Measurements from ENCODE around the gene GPX1. TPM values are rescaled to one million over a fixed set of nuclear protein-coding genes. Genes with fewer than 3 reads are reported as not detected.
"Not testable (repeated sequence)": the region's sequence is repeated elsewhere in the genome, so short reads cannot be mapped to it uniquely, and the experiment has no call there.

GPX1 gene
- polyA plus RNA-seq, 2 donors, result 245 to 383 TPM

DNA sequence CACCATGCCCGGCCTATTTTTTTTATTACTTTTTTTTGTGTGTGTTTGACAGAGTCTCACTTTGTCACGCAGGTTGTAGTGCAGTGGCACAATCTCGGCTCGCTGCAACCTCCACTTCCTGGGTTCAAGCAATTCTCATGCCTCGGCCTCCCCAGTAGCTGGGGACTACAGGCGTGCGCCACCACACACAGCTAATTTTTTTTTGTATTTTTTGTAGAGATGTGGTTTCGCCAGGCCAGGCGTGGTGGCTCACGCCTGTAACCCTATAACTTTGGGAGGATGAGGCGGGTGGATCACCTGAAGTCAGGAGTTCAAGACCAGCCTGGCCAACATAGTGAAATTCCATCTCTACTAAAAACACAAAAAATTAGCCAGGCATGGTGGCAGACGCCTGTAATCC is 9.8 kb downstream of the GPX1 start:
- not testable (repeated sequence) for H3K27ac ChIP-seq (ENCODE audit: low read depth in 2 of 2, low read length in 1 of 2); H3K4me3 ChIP-seq (ENCODE audit: low read depth in 1 of 2, low read length in 2 of 2); H3K9me3 ChIP-seq (ENCODE audit: control insufficient read depth in 2 of 2, insufficient read depth in 1 of 2, low read depth in 1 of 2, low read length in 1 of 2); H3K36me3 ChIP-seq (ENCODE audit: control insufficient read depth in 2 of 2, insufficient read depth in 2 of 2, low read length in 1 of 2); H3K4me1 ChIP-seq (ENCODE audit: control insufficient read depth in 2 of 2, insufficient read depth in 2 of 2, low read length in 1 of 2); H3K27me3 ChIP-seq (ENCODE audit: control insufficient read depth in 1 of 2, insufficient read depth in 2 of 2, low read length in 2 of 2)
- WGBS, 2 donors, result 91 to 92% methylated on average over 12 of the region's 12 CpGs

DNA sequence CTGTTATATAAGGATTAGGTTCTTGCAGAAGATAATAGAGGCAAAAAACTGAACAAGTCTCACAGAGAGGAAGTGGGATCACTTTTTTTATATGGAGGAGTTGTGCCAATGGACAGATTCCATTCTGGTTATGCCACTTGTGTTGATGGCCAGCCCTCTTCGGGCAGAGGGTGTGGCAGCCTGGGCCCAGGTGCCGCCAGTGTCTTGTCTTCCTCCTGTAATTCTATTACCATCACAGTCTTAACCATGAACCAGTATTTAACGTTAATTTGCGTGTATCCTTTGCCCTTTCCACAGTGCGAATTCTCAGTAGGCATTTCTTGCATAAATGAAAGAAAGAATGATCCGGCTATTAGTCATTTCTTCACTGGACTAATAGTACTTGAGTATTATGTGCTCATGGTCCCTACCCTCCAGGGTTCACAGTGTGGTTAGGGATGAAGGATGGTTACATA is 11.3 kb downstream of the GPX1 start:
- H3K36me3 ChIP-seq (ENCODE audit: control insufficient read depth in 2 of 2, insufficient read depth in 2 of 2, low read length in 1 of 2), result no peaks in the 10 kb centered on the region
- no peaks in the 10 kb centered on the region for H3K9me3 ChIP-seq (ENCODE audit: control insufficient read depth in 2 of 2, insufficient read depth in 1 of 2, low read depth in 1 of 2, low read length in 1 of 2)
- no peaks in the 10 kb centered on the region for H3K4me1 ChIP-seq (ENCODE audit: control insufficient read depth in 2 of 2, insufficient read depth in 2 of 2, low read length in 1 of 2)
- no peaks in the 10 kb centered on the region for H3K27me3 ChIP-seq (ENCODE audit: control insufficient read depth in 1 of 2, insufficient read depth in 2 of 2, low read length in 2 of 2)
- H3K4me3 ChIP-seq (ENCODE audit: low read depth in 1 of 2, low read length in 2 of 2), result no peak overlapping the region
- peak overlapping the region; percentile 60 to 67 for H3K27ac ChIP-seq (ENCODE audit: low read depth in 2 of 2, low read length in 1 of 2)
- WGBS, 2 donors, result 64 to 74% methylated on average over 6 of the region's 6 CpGs

DNA sequence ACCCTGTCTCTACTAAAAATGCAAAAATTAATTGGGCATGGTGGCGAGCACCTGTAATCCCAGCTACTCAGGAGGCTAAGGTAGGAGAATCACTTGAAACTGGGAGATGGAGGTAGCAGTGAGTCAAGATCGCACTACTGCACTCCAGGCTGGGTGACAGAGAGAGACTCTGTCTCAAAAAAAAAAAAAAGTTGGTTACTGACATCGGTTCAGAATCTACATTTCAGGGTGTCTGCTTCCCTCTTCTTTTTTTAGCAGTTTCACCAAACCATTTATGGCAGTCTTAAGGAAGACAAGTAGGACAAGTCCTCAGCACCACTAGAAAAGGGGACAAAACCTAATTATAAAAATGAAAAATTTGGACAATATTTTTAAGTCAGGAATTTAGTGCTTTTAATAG is 15.0 kb downstream of the GPX1 start:
- peaks cover 0 to 7% of the 10 kb centered on the region in 2 donors for H3K4me1 ChIP-seq (ENCODE audit: control insufficient read depth in 2 of 2, insufficient read depth in 2 of 2, low read length in 1 of 2)
- no peak overlapping the region for H3K4me3 ChIP-seq (ENCODE audit: low read depth in 1 of 2, low read length in 2 of 2)
- no peaks in the 10 kb centered on the region for H3K27me3 ChIP-seq (ENCODE audit: control insufficient read depth in 1 of 2, insufficient read depth in 2 of 2, low read length in 2 of 2)
- 84 to 91% methylated on average over 3 of the region's 3 CpGs for WGBS, 2 donors
- no peak overlapping the region for H3K27ac ChIP-seq (ENCODE audit: low read depth in 2 of 2, low read length in 1 of 2)
- no peaks in the 10 kb centered on the region for H3K9me3 ChIP-seq (ENCODE audit: control insufficient read depth in 2 of 2, insufficient read depth in 1 of 2, low read depth in 1 of 2, low read length in 1 of 2)
- H3K36me3 ChIP-seq (ENCODE audit: control insufficient read depth in 2 of 2, insufficient read depth in 2 of 2, low read length in 1 of 2), result no peaks in the 10 kb centered on the region

DNA sequence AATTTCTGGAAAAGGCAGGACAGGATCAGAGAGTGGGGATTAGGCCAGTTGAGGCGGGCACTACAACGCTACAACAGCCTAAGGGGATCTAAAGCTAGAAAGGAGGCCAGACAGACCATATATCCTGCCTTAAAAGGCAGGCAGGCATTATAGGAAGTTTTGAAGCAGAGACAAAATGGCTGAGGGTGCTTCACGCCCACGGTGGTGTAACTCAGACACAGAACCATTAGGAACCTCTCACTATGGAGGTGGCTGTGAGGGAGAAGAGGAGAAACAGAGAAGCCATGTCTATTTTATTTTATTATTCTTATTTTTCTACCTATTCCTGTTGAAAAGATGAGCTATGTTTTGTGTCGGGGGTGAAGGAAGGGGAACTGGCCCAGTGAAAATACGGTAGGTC is 16.2 kb downstream of the GPX1 start:
- H3K9me3 ChIP-seq (ENCODE audit: control insufficient read depth in 2 of 2, insufficient read depth in 1 of 2, low read depth in 1 of 2, low read length in 1 of 2), result no peaks in the 10 kb centered on the region
- no peaks in the 10 kb centered on the region for H3K27me3 ChIP-seq (ENCODE audit: control insufficient read depth in 1 of 2, insufficient read depth in 2 of 2, low read length in 2 of 2)
- WGBS, 2 donors, result 89 to 94% methylated on average over 6 of the region's 6 CpGs
- peaks cover 0 to 7% of the 10 kb centered on the region in 2 donors for H3K4me1 ChIP-seq (ENCODE audit: control insufficient read depth in 2 of 2, insufficient read depth in 2 of 2, low read length in 1 of 2)
- no peaks in the 10 kb centered on the region for H3K36me3 ChIP-seq (ENCODE audit: control insufficient read depth in 2 of 2, insufficient read depth in 2 of 2, low read length in 1 of 2)
- H3K27ac ChIP-seq (ENCODE audit: low read depth in 2 of 2, low read length in 1 of 2), result no peak overlapping the region
- no peak overlapping the region for H3K4me3 ChIP-seq (ENCODE audit: low read depth in 1 of 2, low read length in 2 of 2)

DNA sequence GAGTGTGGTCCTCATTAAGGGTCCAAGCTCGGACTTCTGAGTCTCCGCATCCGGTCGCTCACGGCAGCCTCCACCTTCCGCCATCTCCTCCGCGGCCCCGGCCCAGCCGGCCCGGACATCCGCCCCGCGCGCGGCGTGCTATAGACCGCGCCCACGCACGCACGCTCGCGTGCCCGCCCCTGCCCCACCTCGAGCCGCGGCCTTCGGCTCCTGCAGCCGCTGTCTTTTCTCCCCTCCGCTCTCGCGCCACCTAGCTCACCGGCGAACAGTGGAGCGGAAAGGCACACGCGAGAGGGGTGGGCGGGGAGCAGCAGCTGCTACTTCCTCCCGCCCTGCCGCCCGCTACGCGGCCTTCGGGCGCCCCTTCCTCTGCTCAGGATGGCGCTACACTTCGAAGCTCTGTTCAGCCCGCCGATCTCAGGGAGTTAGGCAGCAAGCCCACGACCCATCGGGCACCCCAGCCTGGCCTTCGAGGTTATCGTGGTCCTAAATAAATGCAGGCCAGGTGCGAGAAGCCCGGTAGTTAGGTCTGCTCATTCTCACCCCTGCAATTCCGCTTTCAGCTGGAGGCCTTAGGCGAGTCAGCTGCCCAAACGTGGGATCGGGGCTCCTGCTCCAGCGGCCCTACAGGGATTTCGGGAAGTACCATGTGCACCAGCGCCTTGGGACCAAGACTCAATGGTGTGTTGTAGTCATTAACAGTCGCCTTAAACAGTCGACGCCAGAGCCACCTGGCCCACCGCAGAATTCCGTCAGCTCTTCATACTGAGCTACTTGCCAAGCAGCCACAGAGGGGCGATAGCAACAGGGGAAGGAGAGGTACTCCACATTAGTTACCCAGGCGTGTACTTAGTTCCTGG is 18.0 kb downstream of the GPX1 start, which contains the start of gene USP4:
TSS of gene USP4 (minus strand) at position 113 of the 860 bp plus-strand sequence. CDS start at position 84, 29 bp downstream.
- Histone ChIP-seq H3K4me3 (ENCODE audit: low read depth in 1 of 2, low read length in 2 of 2) (peak within 1 kb of the TSS; percentile 90 to 91), H3K27me3 (ENCODE audit: control insufficient read depth in 1 of 2, insufficient read depth in 2 of 2, low read length in 2 of 2) (no peaks in the 10 kb centered on the region), H3K27ac (ENCODE audit: low read depth in 2 of 2, low read length in 1 of 2) (peak within 1 kb of the TSS; percentile 95 to 99), H3K4me1 (ENCODE audit: control insufficient read depth in 2 of 2, insufficient read depth in 2 of 2, low read length in 1 of 2) (peaks cover 0 to 7% of the 10 kb centered on the region in 2 donors), H3K9me3 (ENCODE audit: control insufficient read depth in 2 of 2, insufficient read depth in 1 of 2, low read depth in 1 of 2, low read length in 1 of 2) (no peaks in the 10 kb centered on the region), H3K36me3 (ENCODE audit: control insufficient read depth in 2 of 2, insufficient read depth in 2 of 2, low read length in 1 of 2) (no peaks in the 10 kb centered on the region)
- WGBS, 2 donors, result 1 to 2% methylated on average over 65 to 70 of the region's 70 CpGs

DNA sequence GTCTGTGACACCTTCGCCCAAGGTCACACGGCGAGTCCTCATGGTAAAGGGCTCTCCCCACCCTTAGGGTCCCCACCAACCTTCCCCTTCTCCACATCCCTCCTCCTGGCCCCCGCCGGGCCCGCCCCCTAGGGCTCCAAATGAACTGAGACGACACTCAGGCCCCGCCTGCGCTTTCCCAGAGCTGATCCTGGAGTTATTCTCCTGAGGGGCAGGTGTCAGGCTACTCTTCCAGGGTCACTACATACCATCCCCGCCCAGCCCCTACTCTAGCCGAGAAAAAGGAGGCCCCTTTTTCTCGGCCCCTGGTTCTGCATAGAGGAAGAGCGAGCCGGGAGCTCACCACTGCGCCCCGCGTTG is 18.6 kb downstream of the GPX1 start:
- peak overlapping the region; percentile 95 for H3K27ac ChIP-seq (ENCODE audit: low read depth in 2 of 2, low read length in 1 of 2)
- H3K36me3 ChIP-seq (ENCODE audit: control insufficient read depth in 2 of 2, insufficient read depth in 2 of 2, low read length in 1 of 2), result peaks cover 2 to 3% of the 10 kb centered on the region in 2 donors
- no peaks in the 10 kb centered on the region for H3K27me3 ChIP-seq (ENCODE audit: control insufficient read depth in 1 of 2, insufficient read depth in 2 of 2, low read length in 2 of 2)
- H3K4me1 ChIP-seq (ENCODE audit: control insufficient read depth in 2 of 2, insufficient read depth in 2 of 2, low read length in 1 of 2), result peaks cover 0 to 7% of the 10 kb centered on the region in 2 donors
- H3K4me3 ChIP-seq (ENCODE audit: low read depth in 1 of 2, low read length in 2 of 2), result peak overlapping the region; percentile 90 to 91
- 1 to 2% methylated on average over 17 of the region's 17 CpGs for WGBS, 2 donors
- H3K9me3 ChIP-seq (ENCODE audit: control insufficient read depth in 2 of 2, insufficient read depth in 1 of 2, low read depth in 1 of 2, low read length in 1 of 2), result no peaks in the 10 kb centered on the region

DNA sequence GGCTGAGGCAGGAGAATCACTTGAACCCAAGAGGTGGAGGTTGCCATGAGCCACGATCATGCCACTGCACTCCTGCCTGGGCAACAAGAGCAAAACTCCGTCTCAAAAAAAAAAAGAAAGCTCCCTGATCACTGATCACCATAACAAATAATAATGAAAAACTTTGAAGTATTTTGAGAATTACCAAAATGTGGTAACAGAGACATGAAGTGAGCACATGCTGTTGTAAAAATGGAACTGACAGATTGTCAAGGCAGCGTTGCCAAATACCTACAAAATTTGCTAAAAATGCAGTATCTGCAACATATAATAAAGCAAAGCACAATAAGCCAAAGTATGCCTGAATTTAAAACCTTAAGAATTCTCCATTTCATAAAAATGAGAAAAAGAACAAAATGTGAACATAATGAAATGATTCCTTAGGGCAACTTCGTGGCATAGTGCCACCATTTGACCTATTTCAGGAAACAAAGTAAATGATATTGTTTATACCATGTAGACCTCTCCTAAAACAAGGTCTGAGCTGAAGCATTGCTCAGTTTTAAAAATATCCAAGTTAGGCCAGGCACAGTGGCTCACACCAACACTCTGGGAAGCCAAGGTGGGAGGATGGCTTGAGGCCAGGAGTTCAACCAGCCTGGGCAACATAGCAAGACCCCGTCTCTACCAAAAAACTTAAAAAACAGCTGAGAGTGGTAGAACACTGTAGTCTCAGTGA is 24.1 kb downstream of the GPX1 start:
- Histone ChIP-seq H3K36me3 (ENCODE audit: control insufficient read depth in 2 of 2, insufficient read depth in 2 of 2, low read length in 1 of 2) (peaks cover 2 to 11% of the 10 kb centered on the region in 2 donors), H3K4me3 (ENCODE audit: low read depth in 1 of 2, low read length in 2 of 2) (no peak overlapping the region), H3K4me1 (ENCODE audit: control insufficient read depth in 2 of 2, insufficient read depth in 2 of 2, low read length in 1 of 2) (no peaks in the 10 kb centered on the region), H3K9me3 (ENCODE audit: control insufficient read depth in 2 of 2, insufficient read depth in 1 of 2, low read depth in 1 of 2, low read length in 1 of 2) (no peaks in the 10 kb centered on the region), H3K27me3 (ENCODE audit: control insufficient read depth in 1 of 2, insufficient read depth in 2 of 2, low read length in 2 of 2) (no peaks in the 10 kb centered on the region), H3K27ac (ENCODE audit: low read depth in 2 of 2, low read length in 1 of 2) (no peak overlapping the region)
- 89 to 94% methylated on average over 5 of the region's 5 CpGs for WGBS, 2 donors

DNA sequence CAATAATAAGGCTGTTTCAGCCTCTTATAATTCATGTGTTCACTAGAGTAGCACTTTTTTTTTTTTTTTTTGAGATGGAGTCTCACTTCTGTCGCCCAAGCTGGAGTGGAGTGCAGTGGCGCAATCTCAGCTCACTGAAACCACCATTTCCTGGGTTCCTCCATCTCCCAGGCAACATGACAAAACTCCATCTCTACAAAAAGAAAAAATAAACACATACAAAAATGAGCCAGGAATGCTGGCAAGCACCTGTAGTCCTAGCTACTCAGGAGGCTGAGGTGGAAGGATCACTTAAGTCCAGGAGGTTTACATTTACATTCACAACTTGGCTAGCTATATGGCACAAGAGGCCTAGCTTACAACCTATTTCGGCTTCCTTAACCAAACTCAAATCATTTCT is 25.1 kb downstream of the GPX1 start:
- peaks cover 2 to 11% of the 10 kb centered on the region in 2 donors for H3K36me3 ChIP-seq (ENCODE audit: control insufficient read depth in 2 of 2, insufficient read depth in 2 of 2, low read length in 1 of 2)
- H3K27ac ChIP-seq (ENCODE audit: low read depth in 2 of 2, low read length in 1 of 2), result no peak overlapping the region
- no peaks in the 10 kb centered on the region for H3K9me3 ChIP-seq (ENCODE audit: control insufficient read depth in 2 of 2, insufficient read depth in 1 of 2, low read depth in 1 of 2, low read length in 1 of 2)
- WGBS, 2 donors, result 82 to 85% methylated on average over 3 of the region's 3 CpGs
- H3K4me1 ChIP-seq (ENCODE audit: control insufficient read depth in 2 of 2, insufficient read depth in 2 of 2, low read length in 1 of 2), result no peaks in the 10 kb centered on the region
- H3K4me3 ChIP-seq (ENCODE audit: low read depth in 1 of 2, low read length in 2 of 2), result no peak overlapping the region
- H3K27me3 ChIP-seq (ENCODE audit: control insufficient read depth in 1 of 2, insufficient read depth in 2 of 2, low read length in 2 of 2), result no peaks in the 10 kb centered on the region

DNA sequence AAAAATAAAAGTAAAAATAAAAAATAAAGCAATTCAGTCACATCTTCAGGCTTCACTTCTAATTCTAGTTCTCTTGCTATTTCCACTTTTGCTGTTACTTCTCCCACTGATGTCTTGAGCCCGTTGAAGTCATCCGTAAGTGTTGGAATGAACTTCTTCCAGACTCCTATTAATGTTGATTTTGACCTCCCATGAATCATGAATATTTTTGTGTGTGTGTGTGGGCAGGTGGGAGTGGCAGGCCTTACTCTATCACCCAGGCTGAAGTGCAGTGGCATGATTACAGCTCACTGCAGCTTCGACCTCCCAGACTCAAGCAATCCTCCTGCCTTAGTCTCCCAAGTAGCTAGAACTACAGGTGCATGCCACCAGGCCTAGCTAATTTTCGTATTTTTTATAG is 29.0 kb downstream of the GPX1 start:
- Histone ChIP-seq H3K4me3 (ENCODE audit: low read depth in 1 of 2, low read length in 2 of 2) (no peak overlapping the region), H3K9me3 (ENCODE audit: control insufficient read depth in 2 of 2, insufficient read depth in 1 of 2, low read depth in 1 of 2, low read length in 1 of 2) (no peaks in the 10 kb centered on the region), H3K4me1 (ENCODE audit: control insufficient read depth in 2 of 2, insufficient read depth in 2 of 2, low read length in 1 of 2) (no peaks in the 10 kb centered on the region), H3K27me3 (ENCODE audit: control insufficient read depth in 1 of 2, insufficient read depth in 2 of 2, low read length in 2 of 2) (no peaks in the 10 kb centered on the region), H3K36me3 (ENCODE audit: control insufficient read depth in 2 of 2, insufficient read depth in 2 of 2, low read length in 1 of 2) (peaks cover 3 to 28% of the 10 kb centered on the region in 2 donors), H3K27ac (ENCODE audit: low read depth in 2 of 2, low read length in 1 of 2) (no peak overlapping the region)
- 89 to 93% methylated on average over 4 of the region's 4 CpGs for WGBS, 2 donors
